Pancreas (tissue), 10 donors: ENCODE data around the gene WDR7. TPM values are rescaled to one million over a fixed set of nuclear protein-coding genes. Genes with fewer than 3 reads are reported as not detected.

ENCODE experiments used
- ATAC-seq, 4 donors: fragments of 200-7000 bp; cut with Tn5 transposase; one replicate each; pipeline versions ENCODE4 v1.8.0 to v1.9.1; 2020; ENCODE audit warnings: mild to moderate bottlenecking in 4 of 4, moderate library complexity in 4 of 4
- DNase-seq, 6 donors: peaks; one replicate each; pipeline ENCODE4 v3.0.0-alpha.2; 2020
- FAIRE-seq: peaks from 2 replicates; lab custom pipeline; 2012; peaks lifted over from hg19 to GRCh38; lab: Jason Lieb, UNC
- H3K27ac ChIP-seq, 4 donors: fragments of 200-600 bp; sonication (generic); 1 replicate in 3 of 4; 2 replicates in 1 of 4; pipeline versions ENCODE4 v1.5.0 to v1.8.0; 2020
- H3K27me3 ChIP-seq, 4 donors: fragments of 200-600 bp; one replicate each; pipeline ENCODE4 v1.8.0; 2021
- H3K36me3 ChIP-seq, 3 donors: fragments of 200-600 bp; sonication (generic) in 1 of 3; one replicate each; pipeline versions ENCODE4 v1.5.0 to v1.8.0; 2020 to 2021
- H3K4me1 ChIP-seq, 3 donors: fragments of 200-600 bp; one replicate each; pipeline ENCODE4 v1.8.0; 2021
- H3K4me3 ChIP-seq, 4 donors: fragments of 200-600 bp; sonication (generic) in 2 of 4; one replicate each; pipeline versions ENCODE4 v1.5.0 to v1.8.0; 2020 to 2021
- H3K9me3 ChIP-seq, 4 donors: fragments of 200-600 bp; one replicate each; pipeline ENCODE4 v1.8.0; 2021
- CTCF ChIP-seq, 4 donors: fragments of 200-600 bp; sonication (generic) in 3 of 4; IDR thresholded peaks; one replicate each; pipeline versions ENCODE4 v1.5.0 to v1.8.0; 2021; ENCODE audit warnings: antibody characterized with exemption in 4 of 4
- WGBS, 2 donors: extraction: QIAGEN DNeasy Blood & Tissue Kit; methylation state at CpG; one replicate each; pipeline ENCODE4 v1.1.7; 2013; 5-methylcytosine and 5-hydroxymethylcytosine counted together
- intact Hi-C, 3 donors: fragments of 100-400 bp; cut with DNase I; formaldehyde crosslinking; loops; one replicate each; pipeline versions ENCODE4 v1.11.1 to v1.14.2; 2022
- polyA plus RNA-seq, 2 donors: library from polyadenylated mRNA; stranded (reverse); fragments of 200-250 nt; gene quantifications; one replicate each; pipeline ENCODE4 v1.2.3, GENCODE V29; 2013
- total RNA-seq, 6 donors: library from RNA; stranded (reverse); fragmentation: NEBNext Ultra II Directional in 4 of 6; extraction: Animal tissue kit (Norgen Biotek cat#: 25700) in 4 of 6; gene quantifications; one replicate each; pipeline versions ENCODE4 v1.2.1 to v1.2.4, GENCODE V29; 2021 to 2023
- donor health status: healthy with polysubstance abuse.
- donor health status: DM: no; HTN: no; CAD: no; lungs with moderate emphysema.
- donor health status: DM: no; HTN: no; CAD: no.
- donor health status: control.
- donor health status: control.
- donor health status: Bipolar disorder and iron deficiency.
- donor health status: DM: yes; HTN: yes; CAD: no.
- donor health status: DM: no; HTN: no; CAD: no.
- donor health status: DM: no; HTN: no; CAD: no.
- donor health status: DM: yes; HTN: yes; CAD: no.

Gene WDR7
- total and polyA plus RNA-seq, 8 donors, result 2.5 to 14.4 (median 10.3) TPM

GRCh38 chr18:56973487-56973886 lies 322.3 kb downstream of the WDR7 start:
- Histone ChIP-seq H3K27ac (no peak overlapping the region), H3K4me1 (no peaks in the 10 kb centered on the region), H3K27me3 (no peaks in the 10 kb centered on the region), H3K9me3 (no peaks in the 10 kb centered on the region), H3K36me3 (no peaks in the 10 kb centered on the region), H3K4me3 (no peak overlapping the region)
- 94 to 100% methylated on average over 2 of the region's 2 CpGs for WGBS, 2 donors
- FAIRE-seq, result no peak
- TF ChIP-seq CTCF (IDR thresholded peaks at IDR 0.05), result no peak
- ATAC-seq, result no peak
- intact Hi-C loops, result no loop called here
- no peak for DNase-seq

GRCh38 chr18:56974141-56974540 lies 323.0 kb downstream of the WDR7 start:
- H3K27me3 ChIP-seq, result no peaks in the 10 kb centered on the region
- no peak for TF ChIP-seq CTCF (IDR thresholded peaks at IDR 0.05)
- H3K4me1 ChIP-seq, result no peaks in the 10 kb centered on the region
- no peak for ATAC-seq
- DNase-seq, result no peak
- H3K4me3 ChIP-seq, result no peak overlapping the region
- H3K9me3 ChIP-seq, result no peaks in the 10 kb centered on the region
- FAIRE-seq, result no peak
- H3K27ac ChIP-seq, result no peak overlapping the region
- intact Hi-C loops, result no loop called here
- no peaks in the 10 kb centered on the region for H3K36me3 ChIP-seq
- WGBS, 2 donors, result 90 to 100% methylated on average over 1 of the region's 1 CpG

- no peaks in the 10 kb centered on the region for H3K36me3 ChIP-seq
- intact Hi-C loops, result no loop called here
- no peaks in the 10 kb centered on the region for H3K27me3 ChIP-seq
- TF ChIP-seq CTCF (IDR thresholded peaks at IDR 0.05), result no peak
- H3K4me3 ChIP-seq, result no peak overlapping the region
- ATAC-seq (no peak), FAIRE-seq (no peak), DNase-seq (no peak)
- H3K27ac ChIP-seq, result no peak overlapping the region
- WGBS, 2 donors, result 89% methylated on average over 1 of the region's 1 CpG
- no peaks in the 10 kb centered on the region for H3K4me1 ChIP-seq
- no peaks in the 10 kb centered on the region for H3K9me3 ChIP-seq
Measured at GRCh38 chr18:56975276-56975675, 324.1 kb downstream of the WDR7 start.

GRCh38 chr18:56977309-56977708 lies 326.1 kb downstream of the WDR7 start:
- H3K9me3 ChIP-seq, result no peaks in the 10 kb centered on the region
- FAIRE-seq, result no peak
- intact Hi-C loops, result no loop called here
- H3K4me1 ChIP-seq, result no peaks in the 10 kb centered on the region
- H3K4me3 ChIP-seq, result no peak overlapping the region
- WGBS, 2 donors, result 85 to 89% methylated on average over 3 of the region's 3 CpGs
- no peaks in the 10 kb centered on the region for H3K36me3 ChIP-seq
- DNase-seq, result no peak
- TF ChIP-seq CTCF (IDR thresholded peaks at IDR 0.05), result no peak
- no peak for ATAC-seq
- H3K27me3 ChIP-seq, result no peaks in the 10 kb centered on the region
- H3K27ac ChIP-seq, result no peak overlapping the region

GRCh38 chr18:56977771-56978170 lies 326.6 kb downstream of the WDR7 start:
- Histone ChIP-seq H3K36me3 (no peaks in the 10 kb centered on the region), H3K9me3 (no peaks in the 10 kb centered on the region), H3K27ac (no peak overlapping the region), H3K27me3 (no peaks in the 10 kb centered on the region), H3K4me1 (no peaks in the 10 kb centered on the region), H3K4me3 (no peak overlapping the region)
- 90 to 95% methylated on average over 2 of the region's 2 CpGs for WGBS, 2 donors
- no peak for DNase-seq
- no peak for ATAC-seq
- intact Hi-C loops, result no loop called here
- FAIRE-seq, result no peak
- no peak for TF ChIP-seq CTCF (IDR thresholded peaks at IDR 0.05)
